ENCODE measurements around the gene NAT16. TPM values are rescaled to one million over a fixed set of nuclear protein-coding genes. Genes with fewer than 3 reads are reported as not detected.

Gene NAT16
- total and polyA plus RNA-seq, 2 of the 13 experiments (the other 11 are each of a cell fraction or from before 2014, with no cell fraction given), result 0.04 TPM; not detected in 1

- TF ChIP-seq TBL1XR1 (IDR thresholded peaks at IDR 0.05; ENCODE audit: borderline replicate concordance, low read length, partially characterized antibody) (no peak), CTCF (CRISPR knock-in tag; IDR thresholded peaks at IDR 0.05) (no peak), POGK (CRISPR knock-in tag; conservative IDR thresholded peaks at IDR 0.05) (peak; percentile 77; the same call in 1 of the 2 replicates), BRD4 (CRISPR knock-in tag; IDR thresholded peaks at IDR 0.05) (no peak), ZNF530 (CRISPR knock-in tag; IDR thresholded peaks at IDR 0.05; ENCODE audit: low read depth) (no peak), SP5 (CRISPR knock-in tag; IDR thresholded peaks at IDR 0.05; ENCODE audit: borderline replicate concordance, low read depth) (peak; percentile 75), MEIS1 (CRISPR knock-in tag; IDR thresholded peaks at IDR 0.05; ENCODE audit: borderline replicate concordance) (peak; percentile 64; the same call in 1 of the 2 replicates), ISX (CRISPR knock-in tag; conservative IDR thresholded peaks at IDR 0.05) (no peak), ZNF607 (CRISPR knock-in tag; IDR thresholded peaks at IDR 0.05; ENCODE audit: borderline replicate concordance) (peak; percentile 67; the same call in 1 of the 2 replicates), SIN3A (IDR thresholded peaks at IDR 0.05; ENCODE audit: borderline replicate concordance, low read depth, low read length) (peak; percentile 67; the same call in 1 of the 2 replicates), ZNF629 (CRISPR knock-in tag; conservative IDR thresholded peaks at IDR 0.05) (no peak; the same call in 1 of the 2 replicates), RBM39 (IDR thresholded peaks at IDR 0.05; ENCODE audit: low read depth, low read length, poor library complexity, severe bottlenecking) (no peak), ZNF589 (CRISPR knock-in tag; conservative IDR thresholded peaks at IDR 0.05) (no peak), GATAD2A (CRISPR knock-in tag; IDR thresholded peaks at IDR 0.05) (no peak; the same call in 1 of the 2 replicates), BATF2 (CRISPR knock-in tag; IDR thresholded peaks at IDR 0.05) (no peak), NR1H2 (CRISPR knock-in tag; IDR thresholded peaks at IDR 0.05; ENCODE audit: borderline replicate concordance, low read depth) (no peak), ZNF543 (CRISPR knock-in tag; IDR thresholded peaks at IDR 0.05) (0 out of 2 replicates have a peak, but pooled peaks have one; percentile 10), ZNF207 (IDR thresholded peaks at IDR 0.05; ENCODE audit: borderline replicate concordance) (no peak), ZNF263 (CRISPR knock-in tag; IDR thresholded peaks at IDR 0.05) (peak; percentile 88), ASH2L (IDR thresholded peaks at IDR 0.05; ENCODE audit: insufficient read length, low read depth, low read length) (no peak), ZNF138 (CRISPR knock-in tag; IDR thresholded peaks at IDR 0.05; ENCODE audit: low read depth) (no peak)
- TF ChIP-seq, protein P1, sequence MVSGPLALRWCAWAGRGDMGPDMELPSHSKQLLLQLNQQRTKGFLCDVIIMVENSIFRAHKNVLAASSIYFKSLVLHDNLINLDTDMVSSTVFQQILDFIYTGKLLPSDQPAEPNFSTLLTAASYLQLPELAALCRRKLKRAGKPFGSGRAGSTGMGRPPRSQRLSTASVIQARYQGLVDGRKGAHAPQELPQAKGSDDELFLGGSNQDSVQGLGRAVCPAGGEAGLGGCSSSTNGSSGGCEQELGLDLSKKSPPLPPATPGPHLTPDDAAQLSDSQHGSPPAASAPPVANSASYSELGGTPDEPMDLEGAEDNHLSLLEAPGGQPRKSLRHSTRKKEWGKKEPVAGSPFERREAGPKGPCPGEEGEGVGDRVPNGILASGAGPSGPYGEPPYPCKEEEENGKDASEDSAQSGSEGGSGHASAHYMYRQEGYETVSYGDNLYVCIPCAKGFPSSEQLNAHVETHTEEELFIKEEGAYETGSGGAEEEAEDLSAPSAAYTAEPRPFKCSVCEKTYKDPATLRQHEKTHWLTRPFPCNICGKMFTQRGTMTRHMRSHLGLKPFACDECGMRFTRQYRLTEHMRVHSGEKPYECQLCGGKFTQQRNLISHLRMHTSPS (CRISPR knock-in tag; IDR thresholded peaks at IDR 0.05; ENCODE audit: low read depth), result peak; percentile 89
- TF ChIP-seq, protein P2, sequence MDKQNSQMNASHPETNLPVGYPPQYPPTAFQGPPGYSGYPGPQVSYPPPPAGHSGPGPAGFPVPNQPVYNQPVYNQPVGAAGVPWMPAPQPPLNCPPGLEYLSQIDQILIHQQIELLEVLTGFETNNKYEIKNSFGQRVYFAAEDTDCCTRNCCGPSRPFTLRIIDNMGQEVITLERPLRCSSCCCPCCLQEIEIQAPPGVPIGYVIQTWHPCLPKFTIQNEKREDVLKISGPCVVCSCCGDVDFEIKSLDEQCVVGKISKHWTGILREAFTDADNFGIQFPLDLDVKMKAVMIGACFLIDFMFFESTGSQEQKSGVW (CRISPR knock-in tag; IDR thresholded peaks at IDR 0.05; ENCODE audit: borderline replicate concordance), result no peak
Observed at GRCh38 chr7:101125989-101126650, 54.0 kb downstream of the NAT16 start (continued).
